ENCODE measurements around the gene PDE10A. TPM values are rescaled to one million over a fixed set of nuclear protein-coding genes. Genes with fewer than 3 reads are reported as not detected.

The PDE10A gene
- total RNA-seq, 2 donors from 2014 or later, result 0.20 TPM; not detected in 1

- no peak overlapping the region for H3K4me3 Mint-ChIP-seq
- H3K27me3 Mint-ChIP-seq, result no peaks in the 10 kb centered on the region
- DNase-seq (no peak), ATAC-seq (no peak)
- no peaks in the 10 kb centered on the region for H3K36me3 Mint-ChIP-seq (ENCODE audit: low read depth)
- no peaks in the 10 kb centered on the region for H3K9me3 ChIP-seq (ENCODE audit: control insufficient read depth, low read length, poor library complexity, severe bottlenecking)
- H3K27ac Mint-ChIP-seq, result no peak overlapping the region
- no peaks in the 10 kb centered on the region for H3K4me1 Mint-ChIP-seq
Observed at GRCh38 chr6:165321150-165321549, 341.9 kb downstream of the PDE10A start.

- Mint-ChIP-seq H3K36me3 (ENCODE audit: low read depth) (no peaks in the 10 kb centered on the region), H3K4me3 (no peak overlapping the region), H3K4me1 (no peaks in the 10 kb centered on the region), H3K27me3 (no peaks in the 10 kb centered on the region), H3K27ac (no peak overlapping the region)
- no peaks in the 10 kb centered on the region for H3K9me3 ChIP-seq (ENCODE audit: control insufficient read depth, low read length, poor library complexity, severe bottlenecking)
- no peak for DNase-seq
- no peak for ATAC-seq
Observed at GRCh38 chr6:165317723-165318122, 345.3 kb downstream of the PDE10A start.

- peaks cover 4% of the 10 kb centered on the region for H3K4me1 Mint-ChIP-seq
Observed at GRCh38 chr6:165308926-165309731, 353.9 kb downstream of the PDE10A start, which contains the start of gene C6orf118. TSS of gene C6orf118 (minus strand) at chr6:165309605. CDS start at chr6:165309586, 19 bp downstream.

GRCh38 chr6:165306955-165307354 lies 356.1 kb downstream of the PDE10A start:
- ATAC-seq, result no peak
- no peak for DNase-seq
- Mint-ChIP-seq H3K4me3 (no peak overlapping the region), H3K36me3 (ENCODE audit: low read depth) (no peaks in the 10 kb centered on the region), H3K4me1 (peaks cover 4% of the 10 kb centered on the region), H3K27me3 (no peaks in the 10 kb centered on the region), H3K27ac (no peak overlapping the region)
- no peaks in the 10 kb centered on the region for H3K9me3 ChIP-seq (ENCODE audit: control insufficient read depth, low read length, poor library complexity, severe bottlenecking)

More at GRCh38 chr6:165308926-165309731, 353.9 kb downstream of the PDE10A start, which contains the start of gene C6orf118:
- Mint-ChIP-seq H3K27ac (no peak within 1 kb of the TSS), H3K4me3 (no peak within 1 kb of the TSS), H3K27me3 (no peaks in the 10 kb centered on the region), H3K36me3 (ENCODE audit: low read depth) (no peaks in the 10 kb centered on the region)
- DNase-seq (no peak), ATAC-seq (no peak)
- no peaks in the 10 kb centered on the region for H3K9me3 ChIP-seq (ENCODE audit: control insufficient read depth, low read length, poor library complexity, severe bottlenecking)

GRCh38 chr6:165301372-165302246 lies 361.4 kb downstream of the PDE10A start:
- Mint-ChIP-seq H3K4me1 (no peaks in the 10 kb centered on the region), H3K27me3 (no peaks in the 10 kb centered on the region), H3K27ac (no peak overlapping the region), H3K4me3 (no peak overlapping the region), H3K36me3 (ENCODE audit: low read depth) (no peaks in the 10 kb centered on the region)
- no peak for DNase-seq
- no peak for ATAC-seq
- H3K9me3 ChIP-seq (ENCODE audit: control insufficient read depth, low read length, poor library complexity, severe bottlenecking), result no peaks in the 10 kb centered on the region

- no peaks in the 10 kb centered on the region for H3K36me3 Mint-ChIP-seq (ENCODE audit: low read depth)
- no peaks in the 10 kb centered on the region for H3K9me3 ChIP-seq (ENCODE audit: control insufficient read depth, low read length, poor library complexity, severe bottlenecking)
- H3K4me3 Mint-ChIP-seq, result no peak overlapping the region
- H3K27me3 Mint-ChIP-seq, result no peaks in the 10 kb centered on the region
- H3K4me1 Mint-ChIP-seq, result no peaks in the 10 kb centered on the region
- ATAC-seq (no peak), DNase-seq (no peak)
- H3K27ac Mint-ChIP-seq, result no peak overlapping the region
Observed at GRCh38 chr6:165300422-165300936, 362.6 kb downstream of the PDE10A start.

- H3K4me1 Mint-ChIP-seq, result no peaks in the 10 kb centered on the region
- DNase-seq (no peak), ATAC-seq (no peak)
- H3K36me3 Mint-ChIP-seq (ENCODE audit: low read depth), result no peaks in the 10 kb centered on the region
- H3K27ac Mint-ChIP-seq, result no peak overlapping the region
- no peak overlapping the region for H3K4me3 Mint-ChIP-seq
- H3K9me3 ChIP-seq (ENCODE audit: control insufficient read depth, low read length, poor library complexity, severe bottlenecking), result no peaks in the 10 kb centered on the region
- H3K27me3 Mint-ChIP-seq, result no peaks in the 10 kb centered on the region
Observed at GRCh38 chr6:165298875-165299274, 364.2 kb downstream of the PDE10A start.

GRCh38 chr6:165298402-165298801 lies 364.6 kb downstream of the PDE10A start:
- ATAC-seq (no peak), DNase-seq (no peak)
- Mint-ChIP-seq H3K36me3 (ENCODE audit: low read depth) (no peaks in the 10 kb centered on the region), H3K4me1 (no peaks in the 10 kb centered on the region), H3K27me3 (no peaks in the 10 kb centered on the region), H3K4me3 (no peak overlapping the region), H3K27ac (no peak overlapping the region)
- H3K9me3 ChIP-seq (ENCODE audit: control insufficient read depth, low read length, poor library complexity, severe bottlenecking), result no peaks in the 10 kb centered on the region

- ATAC-seq (no peak), DNase-seq (no peak)
- no peaks in the 10 kb centered on the region for H3K9me3 ChIP-seq (ENCODE audit: control insufficient read depth, low read length, poor library complexity, severe bottlenecking)
- Mint-ChIP-seq H3K4me3 (no peak overlapping the region), H3K27me3 (no peaks in the 10 kb centered on the region), H3K27ac (no peak overlapping the region), H3K4me1 (no peaks in the 10 kb centered on the region), H3K36me3 (ENCODE audit: low read depth) (no peaks in the 10 kb centered on the region)
Observed at GRCh38 chr6:165292657-165293056, 370.4 kb downstream of the PDE10A start.
